ENCODE results near the gene FRAT1.
"Not testable (repeated sequence)": the region's sequence is repeated elsewhere in the genome, so short reads cannot be mapped to it uniquely, and the experiment has no call there.

The FRAT1 gene

DNA sequence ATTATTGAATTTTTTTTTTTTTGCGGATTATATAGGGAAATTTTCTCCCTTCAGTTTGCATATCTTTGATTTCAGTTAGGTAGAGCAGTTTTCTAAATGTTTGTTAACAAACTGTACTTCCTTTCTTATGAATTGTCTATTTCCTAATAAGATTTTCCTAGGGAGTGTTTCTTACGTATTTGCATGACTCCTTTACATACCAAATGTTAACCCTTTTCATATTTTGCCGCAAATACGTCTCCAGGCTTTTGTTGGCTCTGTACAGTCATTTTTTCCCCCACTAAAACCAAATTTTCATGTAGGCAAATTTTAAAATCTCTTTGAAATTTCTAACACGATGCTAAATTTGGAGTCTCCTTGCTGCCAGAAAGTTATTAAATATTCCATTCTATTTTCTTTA, 17.4 kb downstream of the FRAT1 start:
- DNase-seq: no peak

DNA sequence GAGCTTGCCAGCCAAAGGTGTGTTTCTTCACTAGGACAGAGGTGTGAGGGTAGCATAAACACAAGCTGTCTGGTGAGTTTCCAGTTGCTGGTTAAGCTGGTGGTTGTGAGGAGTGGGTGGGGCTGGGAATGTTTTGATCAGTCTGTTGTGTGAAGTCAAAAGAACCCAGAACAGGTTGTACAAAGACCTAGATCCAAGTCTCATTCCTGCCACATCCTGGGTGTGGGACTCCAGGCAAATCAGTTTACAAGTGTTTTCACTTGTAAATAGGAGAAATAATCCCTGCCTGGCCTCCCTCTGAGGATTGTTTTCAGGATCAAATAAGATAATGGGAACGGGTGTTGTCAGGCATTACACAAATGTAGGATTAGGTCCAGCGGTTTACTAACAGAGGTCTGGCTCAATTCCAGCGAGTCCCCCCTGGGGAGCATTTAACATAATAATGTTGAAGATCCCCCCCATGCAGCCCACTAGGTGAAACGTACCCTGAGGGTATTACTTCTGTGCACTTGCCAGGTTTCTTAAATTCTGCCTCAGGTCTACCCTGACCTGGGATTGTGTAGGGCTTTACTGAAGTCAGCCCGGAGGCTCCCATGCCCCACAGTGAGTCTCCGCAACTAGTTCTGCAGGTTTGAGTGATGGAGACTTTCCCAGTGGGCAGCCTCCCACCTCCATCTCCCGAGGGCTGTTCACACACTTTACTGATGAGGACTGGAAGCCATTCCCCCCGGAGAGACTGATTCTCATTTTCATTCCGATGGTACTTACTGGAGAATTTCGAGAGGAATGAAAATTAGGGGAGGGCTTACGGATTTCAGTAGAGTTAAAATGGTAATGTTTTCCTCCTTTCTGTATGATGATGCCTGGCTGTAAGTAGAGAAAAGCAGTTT, 18.1 kb downstream of the FRAT1 start:
- DNase-seq: peak; percentile 9

DNA sequence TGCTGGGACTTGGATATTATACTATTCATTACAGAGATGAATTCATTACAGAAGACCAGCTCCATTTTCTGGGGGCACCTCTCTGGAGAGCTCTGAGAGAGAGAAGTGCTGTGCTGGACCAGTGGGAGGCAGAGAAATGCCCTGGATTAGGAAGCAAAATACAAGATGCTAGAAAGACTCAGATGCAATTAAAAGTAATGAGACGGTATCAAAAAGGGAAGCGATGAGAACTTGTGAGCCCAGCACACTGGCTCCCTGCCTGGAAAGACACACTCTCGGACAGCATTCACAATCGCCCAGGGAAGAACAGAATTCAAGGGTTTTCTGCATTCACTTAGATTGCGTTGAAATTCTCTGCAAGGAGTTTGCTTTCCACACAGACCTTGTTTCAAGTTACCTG, 19.0 kb downstream of the FRAT1 start:
- DNase-seq: no peak

DNA sequence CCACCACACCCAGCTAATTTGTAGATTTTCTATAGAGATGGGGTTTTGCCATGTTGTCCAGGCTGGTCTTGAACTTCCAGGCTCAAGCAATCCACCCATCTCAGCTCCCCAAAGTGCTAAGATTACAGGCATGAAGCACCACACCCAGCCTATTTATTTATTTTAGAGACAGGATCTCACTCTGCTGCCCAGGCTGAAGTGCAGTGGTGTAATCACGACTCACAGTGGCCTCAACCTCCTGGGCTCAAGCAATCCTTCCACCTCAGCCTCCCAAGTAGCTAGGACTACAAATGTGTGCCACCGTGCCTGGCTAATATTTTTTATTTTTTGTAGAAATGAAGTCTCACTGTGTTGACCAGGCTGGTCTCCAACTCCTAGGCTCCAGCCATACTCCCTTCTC, 22.3 kb downstream of the FRAT1 start:
- DNase-seq: no peak

DNA sequence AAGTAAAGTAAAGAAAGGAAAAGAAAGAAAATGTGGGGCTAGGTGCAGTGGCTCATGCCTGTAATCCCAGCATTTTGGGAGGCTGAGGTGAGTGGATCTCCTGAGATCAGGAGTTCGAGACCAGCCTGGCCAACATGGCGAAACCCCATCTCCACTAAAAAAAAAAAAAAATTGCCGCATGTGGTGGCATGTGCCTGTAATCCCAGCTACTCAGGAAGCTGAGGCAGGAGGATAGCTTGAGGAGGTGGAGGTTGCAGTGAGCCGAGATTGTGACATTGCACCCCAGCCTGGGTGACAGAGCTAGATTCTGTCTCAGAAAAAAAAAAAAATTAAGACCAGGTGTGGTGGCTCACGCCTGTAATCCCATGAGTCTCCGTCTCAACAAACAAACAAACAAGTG, 24.6 kb downstream of the FRAT1 start:
- not testable (repeated sequence) for DNase-seq

DNA sequence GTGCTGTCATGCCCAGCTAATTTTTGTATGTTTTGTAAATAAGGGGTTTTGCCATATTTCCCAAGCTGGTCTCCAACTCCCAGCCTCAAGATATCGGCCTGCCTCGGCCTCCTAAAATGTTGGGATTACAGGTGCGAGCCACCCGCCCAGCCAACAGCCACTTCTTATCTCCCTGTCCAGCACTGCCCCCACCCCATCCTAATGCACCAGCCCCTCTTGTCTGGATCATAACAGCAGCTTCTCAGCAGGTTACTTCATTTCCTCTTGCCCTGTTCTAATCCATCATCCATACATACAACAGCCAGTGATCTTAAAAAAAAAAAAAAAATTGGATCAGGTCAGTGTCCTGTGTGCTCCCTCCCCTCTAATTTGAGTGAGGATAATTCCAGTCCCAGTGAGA, 28.2 kb downstream of the FRAT1 start:
- DNase-seq: no peak

DNA sequence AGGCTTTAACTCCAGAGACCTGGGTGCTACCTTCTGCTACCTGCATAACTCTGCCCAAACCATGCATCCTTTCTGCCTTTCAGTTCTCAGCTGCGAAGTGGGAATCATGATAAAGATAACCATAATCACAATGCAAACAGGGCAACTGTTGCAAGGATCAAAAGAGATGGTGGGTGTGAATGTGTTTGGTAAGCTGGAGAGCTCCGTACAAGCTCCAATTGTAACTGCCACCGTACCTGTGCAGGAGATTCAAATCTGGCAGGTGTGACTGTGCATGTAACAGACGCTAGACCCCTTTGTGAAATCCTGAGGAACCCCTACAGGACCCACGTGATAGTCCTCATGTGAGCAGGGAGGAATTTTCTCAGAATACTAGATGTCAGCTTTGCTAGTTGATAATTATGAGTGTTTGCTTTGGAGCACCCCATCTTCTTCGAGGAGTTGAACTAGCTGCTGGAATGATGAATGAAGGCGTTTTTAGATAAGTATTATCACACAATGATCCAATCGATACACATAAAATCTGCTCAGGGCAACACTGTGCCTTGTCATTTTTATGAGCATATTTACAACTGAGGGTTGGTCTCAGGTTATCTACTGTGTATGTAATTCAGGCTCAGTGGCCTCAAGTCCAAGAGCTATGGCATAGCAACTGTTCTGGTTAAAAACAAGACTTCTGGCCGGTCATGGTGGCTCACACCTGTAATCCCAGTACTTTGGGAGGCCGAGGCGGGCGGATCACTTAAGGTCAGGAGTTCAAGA, 30.9 kb downstream of the FRAT1 start:
- no peak for DNase-seq

DNA sequence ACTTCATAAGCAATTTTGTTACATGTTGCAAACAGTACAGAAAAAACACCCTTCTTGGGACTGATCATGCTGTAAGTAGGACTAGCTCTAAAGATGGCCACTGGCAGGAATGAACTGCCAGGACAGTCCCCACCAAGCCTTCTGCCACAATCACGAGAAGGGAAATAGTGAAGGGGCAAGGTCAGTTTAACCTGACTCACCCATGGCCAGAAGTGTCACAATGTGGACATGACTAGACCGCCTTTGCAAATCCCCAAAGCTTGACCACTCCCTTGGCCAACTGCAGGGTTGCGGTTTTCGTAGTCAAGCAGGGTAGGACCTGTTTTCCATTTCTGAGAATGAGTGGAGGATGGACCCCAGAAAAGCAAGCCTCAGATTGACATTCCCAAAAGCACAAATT, 34.9 kb downstream of the FRAT1 start:
- DNase-seq: no peak

DNA sequence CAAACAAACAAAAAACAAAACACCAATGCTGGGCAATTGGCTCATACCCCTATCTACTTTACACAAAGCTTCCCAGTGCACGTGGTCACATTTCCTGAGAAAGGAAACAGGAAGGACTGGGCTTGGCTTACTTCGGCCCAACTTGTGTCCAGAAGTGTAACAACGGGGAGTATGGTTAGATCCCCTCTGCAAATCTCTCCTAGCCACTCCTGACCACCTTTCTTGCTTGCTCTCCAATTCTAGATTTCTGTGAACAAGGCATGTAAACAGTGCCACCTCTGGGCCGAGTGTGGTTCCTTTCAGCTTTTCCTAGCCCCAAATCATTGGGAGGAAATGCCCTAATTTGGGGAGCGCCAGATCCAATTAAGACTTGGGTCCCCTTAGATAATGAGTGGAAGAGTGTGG, 36.5 kb downstream of the FRAT1 start:
- DNase-seq: no peak

DNA sequence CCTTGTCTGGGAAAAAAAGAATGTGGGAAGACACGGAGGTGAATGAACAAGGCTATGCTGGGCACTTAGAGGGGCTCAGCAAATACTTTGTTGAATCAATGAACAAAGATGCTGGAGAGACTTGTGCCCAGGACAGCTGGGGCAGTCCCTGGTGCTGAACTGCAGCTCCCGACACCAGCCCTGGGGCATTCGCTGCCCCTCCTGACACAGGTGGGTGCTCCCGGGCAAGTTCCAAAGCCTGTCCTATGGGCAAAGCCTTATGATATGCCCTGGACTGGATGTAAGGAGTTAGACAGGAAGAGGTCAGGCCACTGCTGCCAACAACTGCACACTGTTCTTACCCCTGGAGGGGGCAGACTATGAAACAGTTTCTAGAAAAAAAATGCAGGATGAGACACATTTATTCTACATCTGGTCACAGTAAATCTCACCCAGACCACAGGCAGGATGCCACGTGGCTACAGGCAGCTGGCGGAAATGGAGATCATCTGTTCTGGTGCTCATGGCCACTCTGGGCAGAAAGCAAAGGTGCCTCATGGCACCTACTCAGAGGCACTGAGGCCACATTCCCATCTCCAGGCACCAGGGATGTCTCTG, 37.3 kb downstream of the FRAT1 start:
- DNase-seq: no peak

DNA sequence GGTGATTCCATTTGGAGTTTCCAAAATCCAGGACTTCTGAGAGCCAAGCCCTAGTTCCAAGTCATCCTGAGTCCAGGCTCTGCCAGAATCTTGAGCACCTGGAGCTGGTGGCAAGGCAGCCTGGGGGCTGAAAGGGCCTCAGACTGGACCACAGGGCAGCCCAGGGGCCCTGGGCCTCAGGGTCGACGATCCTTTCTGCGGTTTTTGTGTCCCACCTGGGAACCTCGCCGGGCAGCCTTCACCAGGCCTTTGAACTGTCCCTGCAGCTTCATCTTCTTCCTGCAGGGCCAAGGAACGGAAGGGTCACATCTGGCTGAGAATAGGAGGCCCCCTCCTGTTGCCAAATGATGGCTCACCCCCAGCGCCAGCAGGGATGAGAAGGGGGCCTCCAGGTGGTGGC, 37.8 kb downstream of the FRAT1 start:
- no peak for DNase-seq

DNA sequence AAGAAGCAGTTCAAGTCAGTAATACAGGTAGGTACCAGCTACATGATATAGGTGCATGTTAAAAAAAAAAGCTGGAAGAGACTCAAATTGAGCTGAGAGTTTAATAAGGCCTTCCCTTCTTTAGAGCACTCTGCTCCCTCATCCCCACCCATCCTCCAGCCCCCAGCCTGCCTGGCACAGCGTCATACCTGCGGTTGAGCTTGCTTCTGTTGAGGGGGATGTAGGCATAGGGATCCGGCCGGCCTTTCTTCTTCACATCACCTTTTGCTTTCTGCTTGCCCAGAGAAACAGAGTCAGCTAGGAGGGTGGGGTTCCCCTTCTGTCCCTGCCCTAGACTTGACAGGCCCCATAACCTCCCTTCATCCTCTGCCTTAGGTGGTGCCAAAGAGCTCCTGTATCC, 39.3 kb downstream of the FRAT1 start:
- no peak for DNase-seq

DNA sequence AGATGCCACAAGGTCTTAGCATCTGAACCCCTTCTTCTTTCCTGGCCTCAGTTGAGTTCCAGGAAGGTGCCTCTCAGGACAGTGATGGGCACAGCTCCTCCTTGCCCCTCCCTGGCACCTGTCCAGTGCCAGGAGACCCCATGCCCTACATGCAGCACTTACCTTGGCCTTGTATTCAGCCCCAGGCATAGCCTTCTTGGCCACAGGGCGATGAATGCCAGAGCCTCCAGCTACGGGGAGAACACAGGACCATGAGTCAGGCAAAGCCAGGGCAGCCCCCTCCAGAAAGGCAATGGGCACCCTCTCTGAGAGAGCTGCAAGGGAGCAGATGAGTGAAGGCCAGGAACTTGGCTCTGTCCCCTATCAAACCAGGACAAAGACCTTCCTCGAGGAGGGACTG, 39.7 kb downstream of the FRAT1 start:
- no peak for DNase-seq

DNA sequence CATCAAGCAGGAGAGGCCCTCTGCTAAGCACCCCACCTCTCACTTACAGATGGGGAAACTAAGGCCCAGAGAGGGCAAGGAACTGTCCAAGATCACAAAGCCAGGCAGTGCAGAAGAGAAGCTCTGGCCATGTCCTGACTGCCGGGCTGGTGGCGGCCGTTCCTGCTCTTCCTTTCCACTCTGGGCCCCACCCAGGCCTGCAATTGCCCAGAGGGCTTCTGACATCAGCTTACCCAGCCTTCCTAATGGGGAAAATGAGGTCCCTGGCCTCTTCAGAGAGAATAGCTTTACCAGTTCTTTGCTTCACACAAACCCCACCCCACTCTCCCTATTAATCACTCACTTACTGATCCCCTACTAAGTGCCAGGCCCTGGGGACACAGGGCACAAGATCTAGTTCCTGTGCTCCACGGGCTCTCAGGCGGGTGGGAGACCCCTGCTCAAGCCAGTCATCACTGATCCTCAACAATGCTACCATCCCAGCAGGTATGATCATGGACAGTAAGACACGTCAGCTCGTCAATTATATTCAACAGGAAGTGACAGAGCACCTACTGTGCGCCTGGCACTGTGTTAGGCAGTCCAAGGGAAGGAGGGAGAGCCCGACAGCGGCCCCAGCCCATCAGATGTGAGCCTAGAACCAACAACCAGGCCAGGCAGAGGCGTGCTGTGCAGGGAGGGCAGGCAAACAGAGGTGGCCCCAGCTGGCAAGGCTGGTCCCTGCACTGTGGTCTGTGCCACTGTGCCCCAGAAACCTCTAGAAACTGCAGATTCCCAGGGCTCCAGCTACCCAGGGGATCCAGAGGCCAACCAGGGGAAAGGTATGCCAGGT, 41.9 kb downstream of the FRAT1 start:
- DNase-seq: no peak

DNA sequence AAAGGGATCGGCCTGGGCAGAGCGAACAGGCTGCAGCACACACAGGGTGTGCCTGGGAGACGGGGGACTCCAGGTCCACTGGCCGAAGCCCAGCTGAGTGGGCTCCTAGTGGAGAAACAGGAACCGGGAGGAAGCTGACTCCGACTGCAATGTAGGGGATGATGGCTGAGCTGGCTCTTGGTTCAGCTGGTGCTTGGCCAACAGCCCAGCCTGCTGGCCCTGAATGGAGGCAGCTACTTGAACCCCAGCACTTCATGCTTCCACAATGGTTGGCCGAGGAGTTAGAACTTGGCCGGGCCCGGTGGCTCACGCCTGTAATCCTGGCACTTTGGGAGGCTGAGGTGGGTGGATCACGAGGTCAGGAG, 42.4 kb downstream of the FRAT1 start:
- DNase-seq: no peak

DNA sequence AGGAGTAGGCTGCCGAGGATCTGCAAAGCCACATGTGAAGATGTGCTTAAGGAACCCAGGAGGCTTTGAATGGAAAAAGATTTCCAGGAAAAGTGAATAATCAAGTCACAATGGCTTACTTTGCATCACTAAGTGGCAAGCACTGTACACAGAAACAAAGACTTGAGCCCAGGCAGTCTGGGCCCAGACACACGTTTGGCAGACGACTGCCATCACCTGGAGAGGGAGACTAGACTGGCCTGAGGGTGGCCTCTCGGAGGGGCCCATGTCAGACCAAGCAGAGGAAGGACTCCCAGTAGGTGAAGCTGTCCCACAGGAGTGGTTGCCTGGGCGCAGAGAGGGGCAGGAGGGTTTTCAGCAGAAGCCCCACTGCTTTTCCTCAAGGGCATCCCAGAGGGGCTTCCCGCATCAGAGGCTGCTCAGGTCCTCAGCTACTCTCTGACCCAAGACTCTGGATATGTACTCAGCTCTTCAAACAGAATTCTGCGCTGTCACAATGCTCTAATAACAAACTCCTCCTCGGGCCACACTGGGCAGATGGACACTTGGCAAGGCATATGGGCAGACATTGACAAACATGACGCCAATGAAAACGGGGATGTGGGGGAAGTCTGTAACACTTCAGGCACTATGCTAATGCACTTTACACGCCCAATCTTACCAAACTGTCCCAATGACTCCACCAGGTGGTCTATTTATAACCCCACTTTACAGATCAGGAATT, 43.4 kb downstream of the FRAT1 start:
- no peak for DNase-seq

DNA sequence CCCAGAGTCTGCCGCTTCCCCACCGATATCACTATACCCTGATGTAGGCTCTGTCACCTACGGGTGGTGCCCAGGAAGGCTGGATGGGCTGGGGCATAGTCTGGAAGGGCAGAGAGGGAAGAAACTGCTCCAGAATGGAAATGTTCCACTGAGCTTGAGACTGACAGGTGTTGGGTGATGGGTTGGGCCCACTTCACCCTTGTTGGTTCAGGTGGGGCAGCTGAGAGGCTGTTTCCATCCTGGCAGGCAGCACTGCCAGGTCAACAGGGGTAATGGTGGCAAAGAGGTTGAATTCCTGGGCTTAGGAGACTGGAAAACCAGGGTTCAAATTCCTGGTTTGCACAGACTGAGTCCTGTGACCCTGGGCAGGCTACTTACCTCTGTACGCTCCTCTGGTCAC, 44.0 kb downstream of the FRAT1 start:
- DNase-seq: no peak

DNA sequence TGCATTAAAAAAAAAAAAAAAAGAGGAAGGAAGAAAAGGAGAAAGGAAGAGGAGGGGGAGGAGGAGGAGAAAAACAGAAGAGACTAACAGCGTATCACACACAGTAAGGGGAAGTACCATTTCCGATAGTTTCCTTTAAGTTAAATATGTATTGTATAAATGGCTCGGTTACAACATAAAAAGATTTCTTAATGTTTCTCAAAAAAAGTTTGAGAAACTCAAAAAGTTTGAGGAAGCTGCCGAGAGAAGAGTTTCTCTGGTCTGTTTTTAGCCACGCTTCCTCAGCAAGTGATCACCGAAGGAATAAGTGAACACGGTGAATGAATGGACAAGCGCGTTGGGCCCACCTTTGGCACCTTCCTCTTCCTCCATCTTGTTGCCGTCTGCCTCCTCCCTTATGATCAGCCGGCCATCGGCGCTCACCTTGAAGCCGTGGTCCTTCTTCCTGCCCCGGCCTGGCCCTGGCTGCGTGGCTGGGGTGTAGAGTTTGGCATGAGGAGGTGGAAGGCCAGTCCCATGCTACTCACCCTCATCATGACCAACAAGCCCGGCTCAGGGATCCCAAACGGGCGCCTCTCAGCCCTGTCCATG, 46.8 kb downstream of the FRAT1 start:
- DNase-seq: no peak

DNA sequence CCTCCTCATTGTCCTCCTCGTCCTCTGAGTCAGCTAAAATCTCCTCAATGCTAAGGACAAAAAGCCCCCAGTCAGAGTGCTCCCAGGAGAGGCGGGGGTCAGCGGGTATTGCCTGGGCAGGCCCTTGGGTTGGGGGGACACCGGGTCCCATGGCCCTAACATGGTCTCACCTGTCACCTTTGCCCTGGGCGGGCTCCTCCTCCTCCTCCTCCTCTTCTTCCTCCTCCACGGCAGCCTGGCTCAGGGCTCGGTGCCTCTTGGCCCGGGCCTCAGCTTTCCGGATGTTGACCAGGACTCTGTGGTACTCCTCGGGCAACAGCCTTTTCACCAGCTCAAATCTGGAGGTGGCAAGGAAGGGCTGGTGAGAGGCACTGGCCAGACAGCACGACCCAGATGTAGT, 47.5 kb downstream of the FRAT1 start:
- no peak for DNase-seq

DNA sequence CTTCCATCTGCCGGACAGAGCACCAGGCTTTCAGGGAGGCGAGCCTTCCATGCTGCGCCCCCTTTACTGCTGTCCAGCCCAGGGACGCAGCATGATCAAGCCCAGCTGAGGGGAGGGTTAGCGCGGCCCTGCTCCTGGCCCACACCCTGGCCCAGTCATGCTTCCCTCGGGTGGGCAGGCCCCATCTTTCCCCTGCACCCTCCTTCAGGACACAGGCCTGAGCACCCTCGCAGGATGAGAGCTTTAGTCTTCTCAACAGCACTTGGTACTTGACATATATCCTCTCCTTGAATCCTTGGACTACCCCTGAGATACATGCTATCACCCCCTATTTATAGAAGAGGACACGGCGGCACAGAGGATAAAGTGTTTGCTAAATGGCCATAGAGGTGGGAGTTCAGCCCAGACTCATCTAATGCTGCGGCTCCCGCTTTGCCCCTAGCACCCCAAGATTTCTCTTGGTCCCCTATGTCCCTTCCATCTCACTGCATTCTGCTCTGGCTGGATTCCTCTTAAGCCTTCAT, 48.1 kb downstream of the FRAT1 start:
- DNase-seq: no peak

All from DMS153 (cell line).